Body of pancreas (tissue), 4 donors: ENCODE results near the gene PTPN1.

Experiments
- POLR2A ChIP-seq, 3 donors: fragments of 450-650 bp; IDR thresholded peaks; one replicate each; pipeline ENCODE4 v1.6.1; 2016; ENCODE audit warnings: antibody characterized with exemption in 3 of 3, mild to moderate bottlenecking in 2 of 3
- TF ChIP-seq, protein P1 (sequence below), 7 experiments: fragments of 450-650 bp in 4 of 7; fragments of 200-600 bp in 3 of 7; sonication (generic) in 3 of 7; IDR thresholded peaks; one replicate each; pipeline ENCODE4 v1.5.1; 2016 to 2019; ENCODE audit warnings: antibody characterized with exemption in 7 of 7

DNA sequence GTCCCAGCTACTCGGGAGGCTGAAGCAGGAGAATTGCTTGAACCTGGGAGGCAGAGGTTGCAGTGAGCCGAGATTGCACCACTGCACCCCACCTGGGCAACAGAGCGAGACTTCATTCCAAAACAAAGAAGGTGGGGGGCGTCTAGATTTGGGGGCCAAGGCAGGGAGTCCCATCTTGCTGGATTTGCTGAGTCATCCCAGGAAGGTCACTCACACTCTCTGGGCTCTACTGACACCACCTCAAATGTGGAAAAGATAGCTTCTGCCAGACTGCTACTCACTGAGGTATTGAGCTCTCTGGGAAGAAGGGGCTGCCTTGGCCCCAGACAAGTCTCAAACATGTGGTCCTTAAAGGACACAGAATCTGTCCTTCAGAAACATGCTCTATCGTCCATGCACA lies 106.8 kb downstream of the PTPN1 start:
- TF ChIP-seq, protein P1, sequence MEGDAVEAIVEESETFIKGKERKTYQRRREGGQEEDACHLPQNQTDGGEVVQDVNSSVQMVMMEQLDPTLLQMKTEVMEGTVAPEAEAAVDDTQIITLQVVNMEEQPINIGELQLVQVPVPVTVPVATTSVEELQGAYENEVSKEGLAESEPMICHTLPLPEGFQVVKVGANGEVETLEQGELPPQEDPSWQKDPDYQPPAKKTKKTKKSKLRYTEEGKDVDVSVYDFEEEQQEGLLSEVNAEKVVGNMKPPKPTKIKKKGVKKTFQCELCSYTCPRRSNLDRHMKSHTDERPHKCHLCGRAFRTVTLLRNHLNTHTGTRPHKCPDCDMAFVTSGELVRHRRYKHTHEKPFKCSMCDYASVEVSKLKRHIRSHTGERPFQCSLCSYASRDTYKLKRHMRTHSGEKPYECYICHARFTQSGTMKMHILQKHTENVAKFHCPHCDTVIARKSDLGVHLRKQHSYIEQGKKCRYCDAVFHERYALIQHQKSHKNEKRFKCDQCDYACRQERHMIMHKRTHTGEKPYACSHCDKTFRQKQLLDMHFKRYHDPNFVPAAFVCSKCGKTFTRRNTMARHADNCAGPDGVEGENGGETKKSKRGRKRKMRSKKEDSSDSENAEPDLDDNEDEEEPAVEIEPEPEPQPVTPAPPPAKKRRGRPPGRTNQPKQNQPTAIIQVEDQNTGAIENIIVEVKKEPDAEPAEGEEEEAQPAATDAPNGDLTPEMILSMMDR (IDR thresholded peaks at IDR 0.05): no peak
- no peak for TF ChIP-seq POLR2A (IDR thresholded peaks at IDR 0.05)
